GM23338 (cell line): ENCODE measurements around the gene KLC1.

Source experiments
- CREB1 ChIP-seq: fragments of 250-450 bp; sonication (Bioruptor Pico); IDR thresholded peaks from 2 replicates; pipeline ENCODE4 v1.5.0; 2020; ENCODE audit warnings: low read depth, mild to moderate bottlenecking, moderate library complexity
- EZH2 ChIP-seq: fragments of 200-600 bp; sonication (generic); IDR thresholded peaks from one replicate; pipeline ENCODE4 v1.8.0; 2017; ENCODE audit warnings: antibody characterized with exemption, mild to moderate bottlenecking, low read depth; ENCODE audit not compliant: unreplicated experiment
- NANOG ChIP-seq: IDR thresholded peaks from 2 replicates; pipeline ENCODE4 v1.6.1; 2016; ENCODE audit warnings: antibody characterized with exemption, borderline replicate concordance
- TF ChIP-seq, protein P1 (sequence below), 2 experiments: fragments of 200-600 bp in 1 of 2; sonication (generic) in 1 of 2; conservative IDR thresholded peaks; 2 replicates each; pipeline versions ENCODE4 v1.5.1 to v1.6.1; 2016 to 2017; ENCODE audit warnings: antibody characterized with exemption in 2 of 2, low read depth in 2 of 2, mild to moderate bottlenecking in 2 of 2, moderate library complexity in 1 of 2

DNA sequence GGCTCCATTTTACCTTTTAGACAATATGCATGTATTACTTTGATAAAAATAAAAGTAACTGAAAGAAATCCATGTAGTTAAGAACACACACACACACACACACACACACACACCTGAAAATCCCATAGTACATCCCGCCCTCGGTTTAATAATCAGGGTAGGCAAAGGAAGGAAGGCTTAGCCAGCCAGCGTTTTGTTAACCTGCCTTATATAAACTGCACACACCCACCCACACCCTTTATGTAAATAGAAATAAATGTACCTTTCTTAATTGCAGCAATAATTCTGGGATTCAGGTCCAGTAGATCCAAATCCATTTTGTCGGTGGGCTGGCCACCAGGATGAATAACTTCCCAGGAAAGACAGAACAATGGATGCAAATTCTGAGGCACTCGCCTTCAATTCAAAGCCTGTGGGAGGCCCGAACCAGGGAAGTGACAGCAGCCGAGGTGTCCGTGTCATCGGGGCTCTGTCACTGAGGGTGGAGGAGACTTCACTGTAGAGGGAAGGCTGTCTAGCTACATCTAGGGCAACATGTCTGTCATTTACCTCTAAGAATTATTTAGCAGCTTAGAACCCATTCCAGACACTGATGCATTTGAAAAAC, 81.9 kb downstream of the KLC1 start:
- TF ChIP-seq, protein P1, sequence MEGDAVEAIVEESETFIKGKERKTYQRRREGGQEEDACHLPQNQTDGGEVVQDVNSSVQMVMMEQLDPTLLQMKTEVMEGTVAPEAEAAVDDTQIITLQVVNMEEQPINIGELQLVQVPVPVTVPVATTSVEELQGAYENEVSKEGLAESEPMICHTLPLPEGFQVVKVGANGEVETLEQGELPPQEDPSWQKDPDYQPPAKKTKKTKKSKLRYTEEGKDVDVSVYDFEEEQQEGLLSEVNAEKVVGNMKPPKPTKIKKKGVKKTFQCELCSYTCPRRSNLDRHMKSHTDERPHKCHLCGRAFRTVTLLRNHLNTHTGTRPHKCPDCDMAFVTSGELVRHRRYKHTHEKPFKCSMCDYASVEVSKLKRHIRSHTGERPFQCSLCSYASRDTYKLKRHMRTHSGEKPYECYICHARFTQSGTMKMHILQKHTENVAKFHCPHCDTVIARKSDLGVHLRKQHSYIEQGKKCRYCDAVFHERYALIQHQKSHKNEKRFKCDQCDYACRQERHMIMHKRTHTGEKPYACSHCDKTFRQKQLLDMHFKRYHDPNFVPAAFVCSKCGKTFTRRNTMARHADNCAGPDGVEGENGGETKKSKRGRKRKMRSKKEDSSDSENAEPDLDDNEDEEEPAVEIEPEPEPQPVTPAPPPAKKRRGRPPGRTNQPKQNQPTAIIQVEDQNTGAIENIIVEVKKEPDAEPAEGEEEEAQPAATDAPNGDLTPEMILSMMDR (conservative IDR thresholded peaks at IDR 0.05; ENCODE audit: low read depth in 2 of 2), result no peak
- TF ChIP-seq CREB1 (CRISPR knock-in tag) (no peak), EZH2 (no peak), NANOG (no peak)
